ENCODE results near the gene NPHP4. TPM values are rescaled to one million over a fixed set of nuclear protein-coding genes. Genes with fewer than 3 reads are reported as not detected.

NPHP4 gene
- total RNA-seq, 6 experiments from 2014 or later = 5.0 to 6.8 (median 6.0) TPM

- Mint-ChIP-seq H3K9me3 (no peaks in the 10 kb centered on the region), H3K4me3 (no peak overlapping the region), H3K4me1 (ENCODE audit: low read depth) (peaks cover 8% of the 10 kb centered on the region), H3K36me3 (ENCODE audit: low read depth) (no peaks in the 10 kb centered on the region), H3K27me3 (ENCODE audit: insufficient read depth) (peaks cover 2% of the 10 kb centered on the region; the same call in 1 of the 2 replicates), H3K27ac (no peak overlapping the region)
- DNase-seq = no peak
- no peak for TF ChIP-seq CTCF (IDR thresholded peaks at IDR 0.05)
Observed at GRCh38 chr1:6014130-6014999, 22.1 kb upstream of the NPHP4 start.

GRCh38 chr1:6013491-6013890 lies 21.3 kb upstream of the NPHP4 start:
- H3K36me3 Mint-ChIP-seq (ENCODE audit: low read depth) = no peaks in the 10 kb centered on the region
- TF ChIP-seq CTCF (IDR thresholded peaks at IDR 0.05) = no peak
- no peak overlapping the region for H3K4me3 Mint-ChIP-seq
- peaks cover 2% of the 10 kb centered on the region; the same call in 1 of the 2 replicates for H3K27me3 Mint-ChIP-seq (ENCODE audit: insufficient read depth)
- no peaks in the 10 kb centered on the region for H3K9me3 Mint-ChIP-seq
- H3K4me1 Mint-ChIP-seq (ENCODE audit: low read depth) = peaks cover 8% of the 10 kb centered on the region
- no peak overlapping the region for H3K27ac Mint-ChIP-seq
- no peak for DNase-seq

DNA sequence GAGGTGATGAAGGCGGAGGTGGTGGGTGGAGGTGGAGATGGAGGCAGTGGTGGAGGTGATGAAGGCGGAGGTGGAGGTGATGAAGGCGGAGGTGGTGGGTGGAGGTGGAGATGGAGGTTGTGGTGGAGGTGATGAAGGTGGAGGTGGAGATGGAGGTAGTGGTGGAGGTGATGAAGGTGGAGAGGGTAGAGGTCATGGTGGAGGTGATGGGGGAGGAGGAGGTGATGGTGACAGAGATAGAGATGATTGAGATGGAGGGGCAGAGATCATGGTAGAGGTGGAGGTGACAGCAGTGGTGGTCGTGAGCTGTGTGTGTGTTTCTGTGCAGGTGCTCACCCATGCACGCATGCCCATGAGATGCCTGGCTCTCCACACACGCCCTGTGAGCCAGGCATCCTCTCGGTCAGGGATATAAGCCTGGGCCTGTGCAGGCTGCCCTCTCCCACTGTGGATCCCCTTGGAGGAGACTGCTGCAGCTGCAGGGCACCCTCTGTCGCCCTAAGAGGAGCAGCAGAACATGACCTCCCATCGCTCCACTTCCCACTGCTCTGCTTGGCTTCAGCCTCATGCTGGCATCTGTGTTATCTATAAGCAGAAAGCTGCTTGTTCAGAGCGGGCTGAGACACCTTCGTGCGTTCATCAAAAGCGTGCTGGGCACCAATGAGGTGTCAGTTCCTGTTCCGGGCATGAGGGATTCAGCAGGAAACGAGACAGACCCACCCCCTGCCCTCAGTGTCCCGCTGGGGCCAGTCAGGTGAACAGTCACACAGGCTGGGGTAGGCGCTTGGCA lies 20.5 kb upstream of the NPHP4 start:
- no peak for DNase-seq
- Mint-ChIP-seq H3K27ac (no peak overlapping the region), H3K36me3 (ENCODE audit: low read depth) (no peaks in the 10 kb centered on the region), H3K27me3 (ENCODE audit: insufficient read depth) (peaks cover 2% of the 10 kb centered on the region; the same call in 1 of the 2 replicates), H3K4me1 (ENCODE audit: low read depth) (peaks cover 8% of the 10 kb centered on the region), H3K9me3 (no peaks in the 10 kb centered on the region), H3K4me3 (no peak overlapping the region)
- TF ChIP-seq CTCF (IDR thresholded peaks at IDR 0.05) = no peak

- H3K4me1 Mint-ChIP-seq (ENCODE audit: low read depth) = peaks cover 16% of the 10 kb centered on the region
- H3K9me3 Mint-ChIP-seq = no peaks in the 10 kb centered on the region
- H3K27ac Mint-ChIP-seq = no peak overlapping the region
- no peaks in the 10 kb centered on the region for H3K36me3 Mint-ChIP-seq (ENCODE audit: low read depth)
- H3K27me3 Mint-ChIP-seq (ENCODE audit: insufficient read depth) = peaks cover 2% of the 10 kb centered on the region; the same call in 1 of the 2 replicates
- TF ChIP-seq CTCF (IDR thresholded peaks at IDR 0.05) = no peak
- no peak for DNase-seq
- H3K4me3 Mint-ChIP-seq = no peak overlapping the region
Observed at GRCh38 chr1:6011946-6012258, 19.7 kb upstream of the NPHP4 start.

DNA sequence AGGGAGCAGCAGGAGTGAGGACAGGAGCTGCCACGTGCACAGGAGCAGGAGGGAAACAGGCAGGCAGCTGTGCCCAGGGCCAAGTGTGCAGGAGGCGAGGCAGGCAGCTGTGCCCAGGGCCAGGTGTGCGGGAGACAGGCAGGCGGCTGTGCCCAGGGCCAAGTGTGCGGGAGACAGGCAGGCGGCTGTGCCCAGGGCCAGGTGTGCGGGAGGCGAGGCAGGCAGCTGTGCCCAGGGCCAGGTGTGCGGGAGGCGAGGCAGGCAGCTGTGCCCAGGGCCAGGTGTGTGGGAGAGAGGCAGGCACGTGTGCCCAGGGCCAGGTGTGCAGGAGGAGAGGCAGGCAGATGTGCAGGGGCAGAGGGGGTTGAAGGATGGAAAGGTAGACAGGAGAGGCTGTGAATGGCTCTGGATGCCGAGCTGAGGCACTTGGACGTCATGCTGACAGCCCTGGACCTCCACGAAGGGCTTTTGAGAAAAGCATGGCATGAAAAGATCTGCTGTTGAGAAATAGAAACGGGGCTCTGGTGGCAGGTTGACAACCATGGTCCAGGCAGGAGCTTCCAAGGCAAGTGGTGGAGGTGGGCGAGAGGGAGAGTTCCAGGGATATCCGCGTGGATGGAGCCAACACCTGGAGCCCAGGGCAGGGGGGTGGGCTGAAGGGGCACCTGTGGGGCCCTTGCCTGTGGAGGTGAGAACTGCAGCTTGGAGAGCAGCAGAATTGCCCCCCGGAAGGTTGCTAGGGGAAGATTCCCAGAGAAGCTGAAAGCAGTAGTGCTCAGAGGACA lies 19.1 kb upstream of the NPHP4 start:
- Mint-ChIP-seq H3K9me3 (no peaks in the 10 kb centered on the region), H3K4me1 (ENCODE audit: low read depth) (peaks cover 15% of the 10 kb centered on the region), H3K27ac (no peak overlapping the region), H3K36me3 (ENCODE audit: low read depth) (no peaks in the 10 kb centered on the region), H3K4me3 (no peak overlapping the region), H3K27me3 (ENCODE audit: insufficient read depth) (peaks cover 2% of the 10 kb centered on the region; the same call in 1 of the 2 replicates)
- no peak for DNase-seq
- no peak for TF ChIP-seq CTCF (IDR thresholded peaks at IDR 0.05)
